ENCODE measurements around the gene RETREG3. TPM values are rescaled to one million over a fixed set of nuclear protein-coding genes. Genes with fewer than 3 reads are reported as not detected.
"Not testable (repeated sequence)": the region's sequence is repeated elsewhere in the genome, so short reads cannot be mapped to it uniquely, and the experiment has no call there.

RETREG3 gene
- total RNA-seq, 6 experiments from 2014 or later = 31.0 to 49.4 (median 43.2) TPM

DNA sequence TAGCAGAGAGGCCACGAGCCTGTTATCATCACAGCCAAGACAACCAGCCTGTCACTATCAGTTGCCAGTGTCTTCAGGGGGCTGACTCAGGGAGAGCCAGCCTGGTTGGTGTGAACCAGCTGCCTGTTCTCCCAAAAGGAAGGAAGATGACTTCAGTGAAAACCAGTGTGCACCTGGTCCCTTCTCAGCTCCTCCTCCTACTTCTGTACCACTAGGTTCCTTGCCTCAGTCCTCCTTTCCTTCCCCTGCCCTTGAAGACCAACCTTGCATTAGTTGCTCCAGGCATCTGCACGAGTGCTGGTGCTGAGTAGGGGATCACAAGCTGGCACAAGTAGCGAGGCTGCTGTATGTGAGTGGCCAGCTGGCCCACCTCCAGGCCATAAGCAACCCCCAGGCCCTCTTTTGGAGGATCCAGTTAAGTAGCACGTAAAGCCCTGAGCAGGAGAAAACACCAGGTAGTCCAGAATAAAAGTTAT lies 8.8 kb upstream of the RETREG3 start:
- peaks cover 0 to 20% (median 10%) of the 10 kb centered on the region in 4 donors for H3K36me3 ChIP-seq
- intact Hi-C loops (cut with DNase I) = loop anchor here (10.0 kb wide), 1 partner anchor 67 kb away; the partner anchor contains the start of genes CCR10 (in 2 of the 2) and CNTNAP1 (in 2 of the 2)
- H3K27me3 ChIP-seq = no peaks in the 10 kb centered on the region
- no peaks in the 10 kb centered on the region for H3K9me3 ChIP-seq
- TF ChIP-seq POLR2A (IDR thresholded peaks at IDR 0.05) = no peak
- TF ChIP-seq, protein P1, sequence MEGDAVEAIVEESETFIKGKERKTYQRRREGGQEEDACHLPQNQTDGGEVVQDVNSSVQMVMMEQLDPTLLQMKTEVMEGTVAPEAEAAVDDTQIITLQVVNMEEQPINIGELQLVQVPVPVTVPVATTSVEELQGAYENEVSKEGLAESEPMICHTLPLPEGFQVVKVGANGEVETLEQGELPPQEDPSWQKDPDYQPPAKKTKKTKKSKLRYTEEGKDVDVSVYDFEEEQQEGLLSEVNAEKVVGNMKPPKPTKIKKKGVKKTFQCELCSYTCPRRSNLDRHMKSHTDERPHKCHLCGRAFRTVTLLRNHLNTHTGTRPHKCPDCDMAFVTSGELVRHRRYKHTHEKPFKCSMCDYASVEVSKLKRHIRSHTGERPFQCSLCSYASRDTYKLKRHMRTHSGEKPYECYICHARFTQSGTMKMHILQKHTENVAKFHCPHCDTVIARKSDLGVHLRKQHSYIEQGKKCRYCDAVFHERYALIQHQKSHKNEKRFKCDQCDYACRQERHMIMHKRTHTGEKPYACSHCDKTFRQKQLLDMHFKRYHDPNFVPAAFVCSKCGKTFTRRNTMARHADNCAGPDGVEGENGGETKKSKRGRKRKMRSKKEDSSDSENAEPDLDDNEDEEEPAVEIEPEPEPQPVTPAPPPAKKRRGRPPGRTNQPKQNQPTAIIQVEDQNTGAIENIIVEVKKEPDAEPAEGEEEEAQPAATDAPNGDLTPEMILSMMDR (IDR thresholded peaks at IDR 0.05) = no peak
- peaks cover 0 to 9% (median 0%) of the 10 kb centered on the region in 4 donors for H3K4me1 ChIP-seq
- DNase-seq = no peak
- ATAC-seq = no peak
- WGBS (ENCODE audit: insufficient coverage, low coverage, low lambda C conversion rate, missing lambda C conversion rate) = 75% methylated on average over 1 of the region's 4 CpGs
- no peak overlapping the region for H3K4me3 ChIP-seq
- H3K27ac ChIP-seq = no peak overlapping the region

DNA sequence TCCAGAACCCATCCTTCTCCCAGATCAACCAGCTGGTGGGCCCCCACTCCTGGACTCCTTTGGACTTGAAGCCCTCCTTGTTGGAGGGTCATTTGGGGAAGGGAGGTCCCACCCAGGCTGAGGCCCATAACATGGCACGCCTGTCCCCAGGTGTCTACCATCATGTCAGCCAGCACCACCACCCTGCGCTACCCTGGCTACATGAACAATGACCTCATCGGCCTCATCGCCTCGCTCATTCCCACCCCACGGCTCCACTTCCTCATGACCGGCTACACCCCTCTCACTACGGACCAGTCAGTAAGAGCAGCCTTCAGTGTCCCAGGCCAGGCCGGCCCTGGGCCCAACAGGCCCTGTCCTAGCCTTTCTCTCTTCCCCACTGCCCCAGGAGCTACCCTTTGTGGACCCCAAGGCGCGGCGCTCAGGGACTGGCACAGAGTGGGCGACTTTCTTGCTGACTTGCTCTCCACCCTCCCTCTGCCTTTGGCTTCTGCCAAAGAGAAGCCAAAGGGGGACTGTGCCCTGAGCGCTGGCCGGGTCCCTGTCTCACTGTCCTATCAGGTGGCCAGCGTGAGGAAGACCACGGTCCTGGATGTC lies 4.6 kb upstream of the RETREG3 start:
- WGBS (ENCODE audit: insufficient coverage, low coverage, low lambda C conversion rate, missing lambda C conversion rate) = 93% methylated on average over 7 of the region's 17 CpGs
- intact Hi-C loops (cut with DNase I) = loop anchor here (10.0 kb wide), 1 partner anchor 71 kb away; the partner anchor contains the start of genes CCR10 (in 2 of the 2) and CNTNAP1 (in 2 of the 2)
- H3K4me1 ChIP-seq = peaks cover 0 to 10% (median 0%) of the 10 kb centered on the region in 4 donors
- DNase-seq (no peak), ATAC-seq (no peak)
- H3K27ac ChIP-seq = no peak overlapping the region
- no peaks in the 10 kb centered on the region for H3K9me3 ChIP-seq
- no peak for TF ChIP-seq POLR2A (IDR thresholded peaks at IDR 0.05)
- TF ChIP-seq, protein P1 (IDR thresholded peaks at IDR 0.05) = no peak
- peaks cover 0 to 31% (median 10%) of the 10 kb centered on the region in 4 donors for H3K36me3 ChIP-seq
- no peak overlapping the region for H3K4me3 ChIP-seq
- no peaks in the 10 kb centered on the region for H3K27me3 ChIP-seq

- Histone ChIP-seq H3K4me1 (peaks cover 0 to 17% (median 6%) of the 10 kb centered on the region in 4 donors), H3K4me3 (no peak overlapping the region), H3K27ac (no peak overlapping the region), H3K9me3 (no peaks in the 10 kb centered on the region), H3K27me3 (no peaks in the 10 kb centered on the region), H3K36me3 (peaks cover 0 to 31% (median 10%) of the 10 kb centered on the region in 4 donors)
- TF ChIP-seq, protein P1 (IDR thresholded peaks at IDR 0.05) = no peak
- no peak for TF ChIP-seq POLR2A (IDR thresholded peaks at IDR 0.05)
- DNase-seq = no peak
- ATAC-seq = no peak
- intact Hi-C loops (cut with DNase I) = loop anchor here (10.0 kb wide), 1 partner anchor 73 kb away; the partner anchor contains the start of genes CCR10 (in 2 of the 2) and CNTNAP1 (in 2 of the 2)
- WGBS (ENCODE audit: insufficient coverage, low coverage, low lambda C conversion rate, missing lambda C conversion rate) = 100% methylated on average over 1 of the region's 4 CpGs
Observed at GRCh38 chr17:42612013-42612412, 2.8 kb upstream of the RETREG3 start.

DNA sequence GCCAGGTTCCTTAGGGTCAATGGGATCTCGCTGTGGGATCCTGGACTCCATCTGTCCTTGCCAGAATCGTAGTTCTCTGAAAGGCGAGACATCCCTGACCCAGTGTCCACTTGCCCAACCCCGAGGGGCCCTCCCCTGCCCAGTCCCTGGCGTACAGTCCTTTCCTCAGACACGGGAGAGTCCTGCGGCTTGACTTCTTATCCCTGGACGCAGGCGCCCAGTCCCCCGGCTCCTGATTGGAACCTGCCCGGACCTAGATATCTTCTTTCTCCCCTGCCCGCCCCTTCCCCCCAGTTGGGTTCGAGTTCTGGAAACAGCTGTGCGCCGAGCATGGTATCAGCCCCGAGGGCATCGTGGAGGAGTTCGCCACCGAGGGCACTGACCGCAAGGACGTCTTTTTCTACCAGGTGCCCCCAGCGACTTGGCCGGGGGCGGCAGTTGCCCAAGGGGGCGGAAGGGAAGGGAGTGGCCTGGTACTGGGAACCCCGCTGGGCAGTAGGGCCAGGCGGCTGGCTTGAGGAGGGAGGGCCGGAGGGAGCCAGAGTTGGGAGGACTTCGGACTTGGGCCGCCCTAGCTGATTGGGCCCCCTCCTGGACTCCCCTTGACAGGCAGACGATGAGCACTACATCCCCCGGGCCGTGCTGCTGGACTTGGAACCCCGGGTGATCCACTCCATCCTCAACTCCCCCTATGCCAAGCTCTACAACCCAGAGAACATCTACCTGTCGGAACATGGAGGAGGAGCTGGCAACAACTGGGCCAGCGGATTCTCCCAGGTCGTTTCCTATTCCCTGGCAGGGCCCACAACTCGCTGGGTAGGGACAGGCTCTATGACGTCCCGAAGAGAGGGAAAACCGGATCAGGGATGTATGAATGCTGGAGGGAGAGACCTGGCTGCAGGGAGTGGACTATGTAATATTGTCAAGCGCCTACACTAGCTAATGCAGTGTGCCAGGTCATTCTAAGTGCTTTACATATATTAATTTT lies 934 bp upstream of the RETREG3 start:
- Histone ChIP-seq H3K36me3 (peaks cover 0 to 26% (median 8%) of the 10 kb centered on the region in 4 donors), H3K4me1 (peaks cover 0 to 26% (median 6%) of the 10 kb centered on the region in 4 donors), H3K27ac (peak overlapping the region; percentile 16 to 72 (median 48)), H3K4me3 (peak overlapping the region; percentile 71 to 80 (median 78))
- 10% methylated on average over 29 of the region's 42 CpGs for WGBS (ENCODE audit: insufficient coverage, low coverage, low lambda C conversion rate, missing lambda C conversion rate)
- DNase-seq (peak in 2 of 3 donors; percentile 51 to 65), ATAC-seq (peak; percentile 19 to 34 (median 26))
- not testable (repeated sequence) for H3K9me3 ChIP-seq, H3K27me3 ChIP-seq
- intact Hi-C loops (cut with DNase I) = loop anchor here (10.0 kb wide), 1 partner anchor 75 kb away; the partner anchor contains the start of genes CCR10 (in 2 of the 2) and CNTNAP1 (in 2 of the 2)

Data from right lobe of liver (tissue), 6 donors.